Measurements from ENCODE around the gene HDAC4.

DNA sequence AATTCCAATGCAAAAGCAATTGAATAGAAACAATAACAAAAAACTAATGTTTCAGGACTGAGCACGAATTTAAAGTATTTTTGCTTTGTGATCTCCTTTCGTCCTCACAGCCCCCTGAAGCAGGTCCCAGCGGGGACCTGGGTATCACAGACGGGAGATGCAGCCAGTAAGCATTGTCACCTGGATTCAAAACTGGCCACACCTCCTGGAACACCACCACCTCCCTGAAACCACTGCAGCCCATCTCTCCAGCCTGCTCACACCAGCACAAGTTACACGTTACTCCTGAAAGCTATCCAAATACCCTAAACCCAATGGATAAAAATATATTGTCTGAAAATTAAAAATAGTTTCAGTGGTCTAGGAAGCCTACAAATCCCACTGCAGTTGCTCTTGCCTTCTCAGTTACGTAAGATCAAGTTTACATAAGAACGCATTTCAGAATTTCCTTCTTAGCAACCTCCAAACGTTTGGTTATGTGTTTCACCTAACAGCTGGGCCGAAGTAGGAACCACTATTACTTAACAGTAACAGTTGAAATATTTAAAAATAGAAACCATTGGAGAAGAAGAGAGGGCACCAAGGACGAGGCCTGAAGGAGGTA is 178.0 kb downstream of the HDAC4 start:
- TF ChIP-seq, protein P1, sequence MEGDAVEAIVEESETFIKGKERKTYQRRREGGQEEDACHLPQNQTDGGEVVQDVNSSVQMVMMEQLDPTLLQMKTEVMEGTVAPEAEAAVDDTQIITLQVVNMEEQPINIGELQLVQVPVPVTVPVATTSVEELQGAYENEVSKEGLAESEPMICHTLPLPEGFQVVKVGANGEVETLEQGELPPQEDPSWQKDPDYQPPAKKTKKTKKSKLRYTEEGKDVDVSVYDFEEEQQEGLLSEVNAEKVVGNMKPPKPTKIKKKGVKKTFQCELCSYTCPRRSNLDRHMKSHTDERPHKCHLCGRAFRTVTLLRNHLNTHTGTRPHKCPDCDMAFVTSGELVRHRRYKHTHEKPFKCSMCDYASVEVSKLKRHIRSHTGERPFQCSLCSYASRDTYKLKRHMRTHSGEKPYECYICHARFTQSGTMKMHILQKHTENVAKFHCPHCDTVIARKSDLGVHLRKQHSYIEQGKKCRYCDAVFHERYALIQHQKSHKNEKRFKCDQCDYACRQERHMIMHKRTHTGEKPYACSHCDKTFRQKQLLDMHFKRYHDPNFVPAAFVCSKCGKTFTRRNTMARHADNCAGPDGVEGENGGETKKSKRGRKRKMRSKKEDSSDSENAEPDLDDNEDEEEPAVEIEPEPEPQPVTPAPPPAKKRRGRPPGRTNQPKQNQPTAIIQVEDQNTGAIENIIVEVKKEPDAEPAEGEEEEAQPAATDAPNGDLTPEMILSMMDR (tag by site-specific recombination; IDR thresholded peaks at IDR 0.05) = no peak
- no peak for TF ChIP-seq ZNF610 (tag by site-specific recombination; IDR thresholded peaks at IDR 0.05; ENCODE audit: borderline replicate concordance)
- TF ChIP-seq KLF1 (tag by site-specific recombination; IDR thresholded peaks at IDR 0.05) = no peak
- no peak for TF ChIP-seq ZNF239 (tag by site-specific recombination; IDR thresholded peaks at IDR 0.05)
- no peak for TF ChIP-seq ZNF10 (tag by site-specific recombination; IDR thresholded peaks at IDR 0.05)
- TF ChIP-seq ZSCAN30 (tag by site-specific recombination; IDR thresholded peaks at IDR 0.05) = no peak
- TF ChIP-seq ZEB2 (tag by site-specific recombination; IDR thresholded peaks at IDR 0.05) = no peak
